ENCODE measurements around the gene CABLES2.
"Not testable (repeated sequence)": the region's sequence is repeated elsewhere in the genome, so short reads cannot be mapped to it uniquely, and the experiment has no call there.

CABLES2 gene

GRCh38 chr20:62428002-62428372 is 20.9 kb upstream of the CABLES2 start:
- no peak for ATAC-seq (ENCODE audit: low read depth)
- no peaks in the 10 kb centered on the region for H3K4me1 Mint-ChIP-seq
- no peak for DNase-seq (ENCODE audit: low spot score in 2 of 2)
- H3K9me3 Mint-ChIP-seq, result no peaks in the 10 kb centered on the region
- H3K27me3 Mint-ChIP-seq, result peaks cover 14% of the 10 kb centered on the region
- H3K36me3 Mint-ChIP-seq, result no peaks in the 10 kb centered on the region
- H3K27ac Mint-ChIP-seq, result no peak overlapping the region
- H3K4me3 Mint-ChIP-seq, result no peak overlapping the region

GRCh38 chr20:62427172-62428001 is 20.3 kb upstream of the CABLES2 start, which contains the start of gene RBBP8NL:
TSS of gene RBBP8NL (minus strand) at chr20:62427539. CDS start at chr20:62419647, 7,892 bp downstream.
- Mint-ChIP-seq H3K27me3 (peaks cover 14% of the 10 kb centered on the region), H3K4me1 (no peaks in the 10 kb centered on the region), H3K27ac (no peak within 1 kb of the TSS), H3K4me3 (no peak within 1 kb of the TSS), H3K9me3 (no peaks in the 10 kb centered on the region), H3K36me3 (no peaks in the 10 kb centered on the region)
- no peak for DNase-seq (ENCODE audit: low spot score in 2 of 2)
- no peak for ATAC-seq (ENCODE audit: low read depth)

GRCh38 chr20:62426699-62427131 is 19.6 kb upstream of the CABLES2 start:
- no peak overlapping the region for H3K27ac Mint-ChIP-seq
- no peak overlapping the region for H3K4me3 Mint-ChIP-seq
- H3K9me3 Mint-ChIP-seq, result no peaks in the 10 kb centered on the region
- no peaks in the 10 kb centered on the region for H3K36me3 Mint-ChIP-seq
- ATAC-seq (ENCODE audit: low read depth) (no peak), DNase-seq (ENCODE audit: low spot score in 2 of 2) (no peak)
- H3K4me1 Mint-ChIP-seq, result no peaks in the 10 kb centered on the region
- peaks cover 14% of the 10 kb centered on the region for H3K27me3 Mint-ChIP-seq

- H3K4me1 Mint-ChIP-seq, result not testable (repeated sequence)
Measured at GRCh38 chr20:62426059-62426348, 18.9 kb upstream of the CABLES2 start.

GRCh38 chr20:62425281-62426058 is 18.4 kb upstream of the CABLES2 start:
- no peaks in the 10 kb centered on the region for H3K4me1 Mint-ChIP-seq
- peaks cover 10% of the 10 kb centered on the region for H3K27me3 Mint-ChIP-seq
- no peak for DNase-seq (ENCODE audit: low spot score in 2 of 2)
- no peak overlapping the region for H3K4me3 Mint-ChIP-seq
- H3K27ac Mint-ChIP-seq, result no peak overlapping the region
- no peak for ATAC-seq (ENCODE audit: low read depth)
- no peaks in the 10 kb centered on the region for H3K9me3 Mint-ChIP-seq
- no peaks in the 10 kb centered on the region for H3K36me3 Mint-ChIP-seq

More at GRCh38 chr20:62426059-62426348, 18.9 kb upstream of the CABLES2 start:
- H3K4me3 Mint-ChIP-seq; H3K36me3 Mint-ChIP-seq; H3K9me3 Mint-ChIP-seq; H3K27me3 Mint-ChIP-seq; DNase-seq (ENCODE audit: low spot score in 2 of 2); ATAC-seq (ENCODE audit: low read depth); H3K27ac Mint-ChIP-seq: not testable (repeated sequence)

GRCh38 chr20:62424249-62425107 is 17.4 kb upstream of the CABLES2 start:
- no peak overlapping the region for H3K4me3 Mint-ChIP-seq
- H3K9me3 Mint-ChIP-seq, result no peaks in the 10 kb centered on the region
- H3K36me3 Mint-ChIP-seq, result no peaks in the 10 kb centered on the region
- no peak overlapping the region for H3K27ac Mint-ChIP-seq
- ATAC-seq (ENCODE audit: low read depth), result no peak
- no peak for DNase-seq (ENCODE audit: low spot score in 2 of 2)
- peaks cover 13% of the 10 kb centered on the region for H3K27me3 Mint-ChIP-seq
- no peaks in the 10 kb centered on the region for H3K4me1 Mint-ChIP-seq

- no peaks in the 10 kb centered on the region for H3K36me3 Mint-ChIP-seq
- no peak overlapping the region for H3K27ac Mint-ChIP-seq
- no peak overlapping the region for H3K4me3 Mint-ChIP-seq
- DNase-seq (ENCODE audit: low spot score in 2 of 2) (no peak), ATAC-seq (ENCODE audit: low read depth) (no peak)
- no peaks in the 10 kb centered on the region for H3K4me1 Mint-ChIP-seq
- peaks cover 10% of the 10 kb centered on the region for H3K27me3 Mint-ChIP-seq
- H3K9me3 Mint-ChIP-seq, result no peaks in the 10 kb centered on the region
Measured at GRCh38 chr20:62423326-62423706, 16.2 kb upstream of the CABLES2 start.

GRCh38 chr20:62422636-62423325 is 15.7 kb upstream of the CABLES2 start:
- DNase-seq (ENCODE audit: low spot score in 2 of 2) (no peak), ATAC-seq (ENCODE audit: low read depth) (no peak)
- Mint-ChIP-seq H3K9me3 (no peaks in the 10 kb centered on the region), H3K4me3 (no peak overlapping the region), H3K4me1 (no peaks in the 10 kb centered on the region), H3K27me3 (peaks cover 12% of the 10 kb centered on the region), H3K36me3 (no peaks in the 10 kb centered on the region), H3K27ac (no peak overlapping the region)

- H3K27me3 Mint-ChIP-seq, result peaks cover 13% of the 10 kb centered on the region
- no peaks in the 10 kb centered on the region for H3K9me3 Mint-ChIP-seq
- no peaks in the 10 kb centered on the region for H3K4me1 Mint-ChIP-seq
- no peak overlapping the region for H3K27ac Mint-ChIP-seq
- H3K36me3 Mint-ChIP-seq, result no peaks in the 10 kb centered on the region
- ATAC-seq (ENCODE audit: low read depth) (no peak), DNase-seq (ENCODE audit: low spot score in 2 of 2) (no peak)
- H3K4me3 Mint-ChIP-seq, result no peak overlapping the region
Measured at GRCh38 chr20:62421716-62421990, 14.6 kb upstream of the CABLES2 start.

GRCh38 chr20:62420846-62421715 is 14.0 kb upstream of the CABLES2 start:
- H3K27ac Mint-ChIP-seq, result no peak overlapping the region
- H3K27me3 Mint-ChIP-seq, result peaks cover 14% of the 10 kb centered on the region
- H3K36me3 Mint-ChIP-seq, result no peaks in the 10 kb centered on the region
- H3K9me3 Mint-ChIP-seq, result no peaks in the 10 kb centered on the region
- DNase-seq (ENCODE audit: low spot score in 2 of 2), result no peak
- ATAC-seq (ENCODE audit: low read depth), result no peak
- no peak overlapping the region for H3K4me3 Mint-ChIP-seq
- no peaks in the 10 kb centered on the region for H3K4me1 Mint-ChIP-seq

- no peak overlapping the region for H3K27ac Mint-ChIP-seq
- no peak for ATAC-seq (ENCODE audit: low read depth)
Measured at GRCh38 chr20:62419759-62420158, 12.7 kb upstream of the CABLES2 start.

GRCh38 chr20:62418709-62419487 is 11.8 kb upstream of the CABLES2 start:
- Mint-ChIP-seq H3K27ac (no peak overlapping the region), H3K4me3 (no peak overlapping the region), H3K27me3 (peaks cover 11% of the 10 kb centered on the region), H3K4me1 (no peaks in the 10 kb centered on the region), H3K9me3 (no peaks in the 10 kb centered on the region), H3K36me3 (no peaks in the 10 kb centered on the region)
- DNase-seq (ENCODE audit: low spot score in 2 of 2), result no peak
- ATAC-seq (ENCODE audit: low read depth), result no peak

More at GRCh38 chr20:62419759-62420158, 12.7 kb upstream of the CABLES2 start:
- DNase-seq (ENCODE audit: low spot score in 2 of 2), result no peak
- peaks cover 12% of the 10 kb centered on the region for H3K27me3 Mint-ChIP-seq
- no peaks in the 10 kb centered on the region for H3K9me3 Mint-ChIP-seq
- no peaks in the 10 kb centered on the region for H3K36me3 Mint-ChIP-seq
- no peak overlapping the region for H3K4me3 Mint-ChIP-seq
- H3K4me1 Mint-ChIP-seq, result no peaks in the 10 kb centered on the region

Data from memory B cell (primary cell).